Measurements from ENCODE around the gene INHBB.

INHBB gene

GRCh38 chr2:120353591-120353898 is 7.6 kb downstream of the INHBB start:
- TF ChIP-seq Cebpa-rat (IDR thresholded peaks at IDR 0.05): no peak
- H3K36me3 ChIP-seq: no peaks in the 10 kb centered on the region
- no peak overlapping the region for H3K4me3 ChIP-seq
- no peaks in the 10 kb centered on the region for H3K9me3 ChIP-seq (replicated peaks in 1 of 11)
- no peak overlapping the region for H3K9ac ChIP-seq
- peaks cover 13 to 33% (median 19%) of the 10 kb centered on the region in 11 experiments for H3K27me3 ChIP-seq
- H4K20me1 ChIP-seq: peaks cover 0 to 36% (median 6%) of the 10 kb centered on the region in 11 experiments; a peak in 10 of 22 replicates
- no peak overlapping the region for H3K27ac ChIP-seq
- H3K4me1 ChIP-seq: peaks cover 0 to 60% (median 37%) of the 10 kb centered on the region in 10 experiments; a peak in 14 of 20 replicates
- H3K4me2 ChIP-seq: peak overlapping the region in 5 of 11 experiments; percentile 14 to 70 (median 53); a peak in 8 of 22 replicates

GRCh38 chr2:120353931-120354330 is 8.0 kb downstream of the INHBB start:
- H3K4me2 ChIP-seq: peak overlapping the region in 8 of 11 experiments; percentile 20 to 70 (median 60); a peak in 15 of 22 replicates
- H3K27ac ChIP-seq: no peak overlapping the region
- H3K9ac ChIP-seq: no peak overlapping the region
- peaks cover 0 to 57% (median 37%) of the 10 kb centered on the region in 10 experiments; a peak in 14 of 20 replicates for H3K4me1 ChIP-seq
- H3K4me3 ChIP-seq: no peak overlapping the region
- no peak for TF ChIP-seq Cebpa-rat (IDR thresholded peaks at IDR 0.05)
- H3K36me3 ChIP-seq: no peaks in the 10 kb centered on the region
- peaks cover 0 to 32% (median 2%) of the 10 kb centered on the region in 11 experiments; a peak in 9 of 22 replicates for H4K20me1 ChIP-seq
- peaks cover 9 to 29% (median 15%) of the 10 kb centered on the region in 11 experiments for H3K27me3 ChIP-seq
- H3K9me3 ChIP-seq (replicated peaks in 1 of 11): no peaks in the 10 kb centered on the region

DNA sequence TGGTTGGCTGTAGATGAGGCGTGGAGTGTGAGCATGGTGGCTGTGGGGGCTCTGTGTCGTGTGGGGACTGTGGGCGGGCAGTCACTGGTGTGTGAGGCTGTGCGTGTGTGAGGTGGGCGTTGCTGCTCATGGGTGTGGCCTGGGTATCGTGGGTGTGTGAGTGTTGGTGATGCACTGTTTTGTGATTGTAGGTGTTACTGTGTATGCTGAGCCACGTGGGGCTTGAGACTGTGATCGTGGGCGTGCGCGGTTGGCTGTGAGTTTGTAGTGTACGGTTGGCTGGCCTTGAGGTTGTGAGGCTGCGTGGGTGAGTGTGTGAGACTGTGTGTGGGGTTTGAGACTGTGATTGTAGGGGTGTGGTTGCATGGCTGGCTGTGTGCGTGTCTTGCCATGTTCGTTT is 8.5 kb downstream of the INHBB start:
- Histone ChIP-seq H3K4me1 (peaks cover 0 to 58% (median 37%) of the 10 kb centered on the region in 10 experiments; a peak in 14 of 20 replicates), H3K36me3 (no peaks in the 10 kb centered on the region), H3K27me3 (peaks cover 4 to 23% (median 9%) of the 10 kb centered on the region in 11 experiments), H3K9me3 (replicated peaks in 1 of 11) (no peaks in the 10 kb centered on the region), H4K20me1 (peaks cover 0 to 26% (median 0%) of the 10 kb centered on the region in 11 experiments; a peak in 8 of 22 replicates), H3K4me2 (peak overlapping the region in 8 of 11 experiments; percentile 20 to 70 (median 60); a peak in 15 of 22 replicates), H3K27ac (no peak overlapping the region), H3K4me3 (no peak overlapping the region), H3K9ac (no peak overlapping the region)
- no peak for TF ChIP-seq Cebpa-rat (IDR thresholded peaks at IDR 0.05)

DNA sequence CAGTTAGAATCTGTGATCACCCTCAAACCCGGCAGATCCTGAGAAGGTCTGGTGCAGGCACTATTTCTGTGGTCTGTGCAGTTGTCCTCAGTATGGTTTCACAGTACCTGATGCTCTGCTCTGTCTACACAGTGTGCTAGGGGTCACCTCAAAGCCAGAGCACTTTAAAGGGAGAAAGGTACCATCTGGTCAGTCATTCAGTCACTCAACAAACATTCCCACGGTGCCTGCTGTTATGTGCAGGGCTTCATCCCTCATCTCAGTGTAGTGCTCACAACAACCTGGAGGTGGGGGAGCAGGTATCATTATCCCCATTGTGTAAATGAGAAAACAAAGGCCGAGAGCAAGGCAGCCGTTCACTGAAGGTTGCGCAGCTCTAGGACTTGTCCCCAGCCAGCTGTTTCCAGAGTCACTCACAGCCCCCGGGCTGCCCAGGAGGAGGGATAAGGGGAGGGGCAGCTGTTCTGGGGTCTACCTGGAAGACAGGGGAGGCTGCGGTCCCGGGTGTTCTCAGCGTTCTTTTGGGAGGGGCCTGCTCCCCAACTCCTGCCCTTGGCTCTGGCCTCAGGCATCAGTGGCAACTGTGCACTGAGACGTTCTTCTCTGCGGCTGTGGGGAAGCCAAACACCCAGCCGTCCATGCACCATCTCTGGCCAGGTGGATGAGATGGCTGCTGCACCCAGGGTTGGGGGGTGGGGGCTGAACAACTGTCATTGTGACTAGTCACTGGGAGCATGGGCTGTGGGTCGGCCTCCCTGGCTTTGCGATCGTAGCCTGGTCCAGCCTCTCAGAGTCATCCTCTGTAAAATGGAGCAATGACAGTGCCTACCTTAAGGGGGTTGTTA is 9.2 kb downstream of the INHBB start:
- no peaks in the 10 kb centered on the region for H3K36me3 ChIP-seq
- H4K20me1 ChIP-seq: peaks cover 0 to 20% (median 0%) of the 10 kb centered on the region in 11 experiments; a peak in 4 of 22 replicates
- no peak for TF ChIP-seq Cebpa-rat (IDR thresholded peaks at IDR 0.05)
- H3K27ac ChIP-seq: no peak overlapping the region
- H3K27me3 ChIP-seq: peaks cover 0 to 16% (median 2%) of the 10 kb centered on the region in 11 experiments; a peak in 15 of 22 replicates
- H3K9ac ChIP-seq: no peak overlapping the region
- H3K4me3 ChIP-seq: no peak overlapping the region
- H3K4me1 ChIP-seq: peaks cover 0 to 65% (median 42%) of the 10 kb centered on the region in 10 experiments; a peak in 14 of 20 replicates
- H3K4me2 ChIP-seq: peak overlapping the region in 7 of 11 experiments; percentile 39 to 70 (median 66); a peak in 13 of 22 replicates
- no peaks in the 10 kb centered on the region for H3K9me3 ChIP-seq (replicated peaks in 1 of 11)

GRCh38 chr2:120355780-120356266 is 9.9 kb downstream of the INHBB start:
- Histone ChIP-seq H3K4me1 (peaks cover 0 to 71% (median 48%) of the 10 kb centered on the region in 10 experiments; a peak in 14 of 20 replicates), H3K4me2 (peak overlapping the region in 3 of 11 experiments; percentile 70 to 82 (median 73); a peak in 3 of 22 replicates), H3K36me3 (no peaks in the 10 kb centered on the region), H3K9ac (no peak overlapping the region), H3K9me3 (replicated peaks in 1 of 11) (no peaks in the 10 kb centered on the region), H3K27ac (no peak overlapping the region), H3K4me3 (no peak overlapping the region), H4K20me1 (peaks cover 0 to 19% (median 0%) of the 10 kb centered on the region in 11 experiments; a peak in 4 of 22 replicates), H3K27me3 (peaks cover 0 to 11% (median 0%) of the 10 kb centered on the region in 11 experiments; a peak in 10 of 22 replicates)
- TF ChIP-seq Cebpa-rat (IDR thresholded peaks at IDR 0.05): no peak

DNA sequence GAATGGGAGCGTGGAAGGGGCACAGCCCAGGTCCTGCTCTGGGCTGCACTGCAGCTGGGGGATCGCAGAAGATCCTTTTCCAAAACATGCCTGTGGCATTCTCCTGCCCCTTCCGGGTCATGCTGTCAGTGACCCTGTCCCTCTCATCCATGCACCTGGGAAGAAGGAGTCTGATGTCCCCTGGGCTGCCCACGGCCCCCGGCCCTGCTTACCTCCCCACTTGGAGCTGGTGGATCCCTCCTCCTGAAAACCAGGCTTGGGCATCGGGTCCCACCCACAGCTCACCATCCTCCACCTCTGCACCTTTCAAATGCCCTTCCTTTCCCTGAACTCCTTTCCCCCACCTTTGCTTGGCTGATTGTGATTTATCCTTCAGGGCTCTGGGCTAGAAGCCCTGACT is 11.8 kb downstream of the INHBB start:
- no peak overlapping the region for H3K9ac ChIP-seq
- H4K20me1 ChIP-seq: peaks cover 0 to 19% (median 0%) of the 10 kb centered on the region in 11 experiments; a peak in 4 of 22 replicates
- no peak overlapping the region for H3K4me3 ChIP-seq
- no peaks in the 10 kb centered on the region for H3K9me3 ChIP-seq (replicated peaks in 1 of 11)
- H3K27me3 ChIP-seq: peaks cover 0 to 10% (median 0%) of the 10 kb centered on the region in 11 experiments; a peak in 10 of 22 replicates
- H3K36me3 ChIP-seq: no peaks in the 10 kb centered on the region
- H3K4me1 ChIP-seq: peaks cover 0 to 72% (median 49%) of the 10 kb centered on the region in 10 experiments; a peak in 14 of 20 replicates
- peak overlapping the region in 9 of 11 experiments; percentile 18 to 82 (median 62); a peak in 17 of 22 replicates for H3K4me2 ChIP-seq
- H3K27ac ChIP-seq: no peak overlapping the region
- no peak for TF ChIP-seq Cebpa-rat (IDR thresholded peaks at IDR 0.05)

DNA sequence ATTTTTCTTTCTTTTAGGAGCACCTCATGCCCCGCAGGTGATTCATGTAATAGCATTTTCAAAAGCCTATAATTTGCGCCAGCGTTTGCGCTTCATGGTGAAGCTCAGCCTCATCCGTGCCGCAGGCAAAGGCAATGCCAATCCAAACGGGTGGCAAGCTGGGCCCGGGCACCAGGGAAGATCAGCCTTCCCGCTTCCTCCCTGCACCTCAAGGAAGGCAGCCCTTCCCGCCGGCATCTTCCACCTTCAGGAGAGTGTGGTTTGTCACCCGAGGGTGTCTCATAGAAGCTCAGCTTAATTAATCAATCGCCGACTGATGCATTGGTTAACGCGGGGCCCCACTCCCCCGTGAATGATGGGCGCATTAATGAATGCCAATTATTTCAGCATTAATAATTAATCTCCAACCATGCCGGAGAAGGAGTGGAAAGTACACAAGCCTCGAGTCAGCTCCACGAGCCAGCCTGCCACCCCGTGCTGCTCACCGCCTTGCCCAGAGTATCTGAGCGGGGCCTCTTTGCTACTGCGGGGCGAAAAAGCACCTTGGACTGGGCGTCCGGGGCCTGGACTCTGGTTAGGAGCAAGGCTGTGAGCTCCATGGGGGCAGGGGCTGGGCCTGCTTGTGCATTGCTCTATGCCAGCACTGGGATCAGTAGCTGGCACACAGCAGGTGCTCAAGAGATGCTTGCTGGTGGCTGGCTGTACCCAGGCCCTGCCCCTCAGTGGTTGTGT is 13.0 kb downstream of the INHBB start:
- TF ChIP-seq Cebpa-rat (IDR thresholded peaks at IDR 0.05): no peak
- peaks cover 0 to 62% (median 46%) of the 10 kb centered on the region in 10 experiments; a peak in 14 of 20 replicates for H3K4me1 ChIP-seq
- H4K20me1 ChIP-seq: peaks cover 0 to 10% (median 0%) of the 10 kb centered on the region in 11 experiments; a peak in 4 of 22 replicates
- H3K27ac ChIP-seq: no peak overlapping the region
- peak overlapping the region in 6 of 11 experiments; percentile 58 to 82 (median 69); a peak in 9 of 22 replicates for H3K4me2 ChIP-seq
- peaks cover 0 to 10% (median 0%) of the 10 kb centered on the region in 11 experiments; a peak in 10 of 22 replicates for H3K27me3 ChIP-seq
- no peaks in the 10 kb centered on the region for H3K36me3 ChIP-seq
- H3K9ac ChIP-seq: no peak overlapping the region
- H3K4me3 ChIP-seq: no peak overlapping the region
- H3K9me3 ChIP-seq (replicated peaks in 1 of 11): no peaks in the 10 kb centered on the region

DNA sequence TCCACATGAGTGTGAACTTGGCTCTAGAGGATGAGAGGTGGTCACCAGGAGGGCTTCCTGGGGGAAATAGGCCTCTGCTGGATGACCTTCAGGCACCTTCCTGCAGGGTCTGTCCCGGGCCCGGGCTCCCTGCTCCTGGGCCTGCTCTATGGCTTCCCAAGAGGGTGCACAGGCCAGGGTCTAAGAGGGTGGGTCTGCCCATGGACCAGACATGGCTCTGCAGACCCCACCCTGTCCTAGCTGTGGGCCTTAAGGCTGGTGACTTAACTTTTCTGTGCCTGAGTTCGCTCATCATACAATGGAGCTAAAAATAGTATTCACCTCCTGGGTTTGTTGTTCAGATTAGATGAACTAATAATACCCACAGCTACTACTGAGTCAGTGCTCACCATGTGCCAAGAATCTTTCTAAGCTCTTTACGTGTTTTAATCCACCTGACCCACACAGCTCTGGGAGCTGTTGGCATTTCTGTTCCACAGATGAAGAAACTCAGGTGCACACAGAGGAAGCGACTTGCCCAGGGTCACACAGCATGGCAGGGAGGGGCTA is 14.4 kb downstream of the INHBB start:
- no peaks in the 10 kb centered on the region for H3K36me3 ChIP-seq
- no peak overlapping the region for H3K9ac ChIP-seq
- no peak for TF ChIP-seq Cebpa-rat (IDR thresholded peaks at IDR 0.05)
- no peak overlapping the region for H3K4me3 ChIP-seq
- no peak overlapping the region for H3K27ac ChIP-seq
- H3K27me3 ChIP-seq: peaks cover 0 to 9% (median 0%) of the 10 kb centered on the region in 11 experiments; a peak in 5 of 22 replicates
- no peaks in the 10 kb centered on the region for H3K9me3 ChIP-seq (replicated peaks in 1 of 11)
- H4K20me1 ChIP-seq: peaks cover 0 to 7% (median 0%) of the 10 kb centered on the region in 11 experiments; a peak in 4 of 22 replicates
- peaks cover 0 to 58% (median 43%) of the 10 kb centered on the region in 10 experiments; a peak in 13 of 20 replicates for H3K4me1 ChIP-seq
- peak overlapping the region in 8 of 11 experiments; percentile 5 to 51 (median 34); a peak in 11 of 22 replicates for H3K4me2 ChIP-seq
